Psoas muscle (tissue), 8 donors: Measurements from ENCODE around the gene AMHR2. TPM values are rescaled to one million over a fixed set of nuclear protein-coding genes. Genes with fewer than 3 reads are reported as not detected.
A peak's percentile ranks its signal among the peaks of the same experiment; 100 is the strongest.
"Not testable (repeated sequence)": the region's sequence is repeated elsewhere in the genome, so short reads cannot be mapped to it uniquely, and the experiment has no call there.

Experiments used
- ATAC-seq, 4 donors: fragments of 200-7000 bp; cut with Tn5 transposase; one replicate each; pipeline ENCODE4 v1.9.1; 2020; ENCODE audit warnings: moderate library complexity in 3 of 4, mild to moderate bottlenecking in 2 of 4
- DNase-seq, 2 donors: peaks; one replicate each; pipeline ENCODE4 v3.0.0-alpha.2; 2020
- H3K27ac ChIP-seq: fragments of 200-600 bp; one replicate; pipeline ENCODE4 v1.8.0; 2022
- H3K27me3 ChIP-seq, 3 donors: fragments of 200-600 bp in 1 of 3; one replicate each; pipeline versions ENCODE4 v1.6.1 to v1.8.0; 2013 to 2022; ENCODE audit warnings: low read length in 2 of 3, mild to moderate bottlenecking in 2 of 3, moderate library complexity in 1 of 3; ENCODE audit not compliant: insufficient read depth in 3 of 3
- H3K36me3 ChIP-seq, 2 donors: fragments of 200-600 bp in 1 of 2; one replicate each; pipeline versions ENCODE4 v1.6.1 to v1.8.0; 2013 to 2022; ENCODE audit warnings: low read depth in 1 of 2, mild to moderate bottlenecking in 1 of 2, moderate library complexity in 1 of 2; ENCODE audit not compliant: insufficient read depth in 1 of 2
- H3K4me1 ChIP-seq: fragments of 200-600 bp; one replicate; pipeline ENCODE4 v1.8.0; 2022
- H3K4me3 ChIP-seq: fragments of 200-600 bp; one replicate; pipeline ENCODE4 v1.8.0; 2022; ENCODE audit warnings: mild to moderate bottlenecking
- H3K9me3 ChIP-seq: fragments of 200-600 bp; one replicate; pipeline ENCODE4 v1.8.0; 2022
- WGBS, 3 donors: extraction: QIAGEN DNeasy Blood & Tissue Kit; methylation state at CpG; one replicate each; pipeline versions ENCODE4 v1.1.6 to v1.1.7; 2013; 5-methylcytosine and 5-hydroxymethylcytosine counted together
- intact Hi-C, 2 donors: fragments of 100-400 bp; cut with DNase I; formaldehyde crosslinking; loops; one replicate each; pipeline versions ENCODE4 v1.11.0 to v1.14.2; 2022
- long read RNA-seq, 2 donors: library from polyadenylated mRNA; unstranded; transcript quantifications; one replicate each; pipeline ENCODE4 v2.0.0, GENCODE V29; 2021
- polyA plus RNA-seq, 3 donors: library from polyadenylated mRNA; stranded (reverse); fragments of 200-250 nt; gene quantifications; one replicate each; pipeline ENCODE4 v1.2.3, GENCODE V29; 2013
- total RNA-seq, 4 donors: library from RNA; stranded (reverse); fragmentation: NEBNext Ultra II Directional in 2 of 4; extraction: Animal tissue kit (Norgen Biotek cat#: 25700) in 2 of 4; gene quantifications; one replicate each; pipeline versions ENCODE4 v1.2.1 to v1.2.4, GENCODE V29; 2021 to 2023
- TF ChIP-seq, protein P1 (sequence below): fragments of 200-600 bp; IDR thresholded peaks from one replicate; pipeline ENCODE4 v1.8.0; 2022; ENCODE audit warnings: antibody characterized with exemption
- donor health status: healthy with polysubstance abuse.
- donor health status: DM: no; HTN: no; CAD: no; lungs with moderate emphysema.
- donor health status: Bipolar disorder and iron deficiency.
- donor health status: healthy.
- donor health status: DM: yes; HTN: yes; CAD: no.
- donor health status: DM: no; HTN: no; CAD: no.
- donor health status: DM: no; HTN: no; CAD: no.
- donor health status: DM: yes; HTN: yes; CAD: no.

AMHR2 gene
- total RNA-seq, result 1 to 10 TPM in 2 of 4 donors, under 1 TPM in 2; 0.40 to 1.6 (median 0.97) TPM
- under 1 TPM; 0.43 to 0.84 (median 0.72) TPM for polyA plus RNA-seq
- long read RNA-seq, donor 1, partial matches to known transcripts, result 0 of 3 reads
- long read RNA-seq, donor 1, other reads (novel, unspliced or antisense), result 3 of 3 reads
- long read RNA-seq, donor 2, partial matches to known transcripts, result 0 of 1 reads
- long read RNA-seq, donor 2, other reads (novel, unspliced or antisense), result 1 of 1 reads

DNA sequence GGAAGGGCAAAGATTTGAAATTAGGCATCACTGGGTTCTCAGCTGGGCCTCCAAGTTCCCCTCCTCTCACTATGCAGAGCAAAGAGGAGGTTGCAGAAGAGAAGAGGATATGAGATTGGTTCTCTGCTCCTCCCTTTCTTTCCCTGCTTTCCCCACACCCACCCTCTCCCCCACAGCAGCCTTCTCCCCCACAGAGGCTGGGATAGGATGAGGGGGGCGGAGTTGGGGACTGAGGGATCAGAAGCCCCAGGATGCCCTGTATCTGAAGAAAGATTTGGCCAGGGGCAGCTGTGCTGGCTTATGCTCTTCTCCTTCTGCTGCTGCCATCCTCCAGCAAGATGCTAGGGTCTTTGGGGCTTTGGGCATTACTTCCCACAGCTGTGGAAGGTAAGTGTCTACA, at the start of gene AMHR2:
TSS of gene AMHR2 (plus strand) at position 259 of the 400 bp plus-strand sequence. CDS start at position 339, 80 bp downstream.
- intact Hi-C loops, result no loop called here
- TF ChIP-seq, protein P1, sequence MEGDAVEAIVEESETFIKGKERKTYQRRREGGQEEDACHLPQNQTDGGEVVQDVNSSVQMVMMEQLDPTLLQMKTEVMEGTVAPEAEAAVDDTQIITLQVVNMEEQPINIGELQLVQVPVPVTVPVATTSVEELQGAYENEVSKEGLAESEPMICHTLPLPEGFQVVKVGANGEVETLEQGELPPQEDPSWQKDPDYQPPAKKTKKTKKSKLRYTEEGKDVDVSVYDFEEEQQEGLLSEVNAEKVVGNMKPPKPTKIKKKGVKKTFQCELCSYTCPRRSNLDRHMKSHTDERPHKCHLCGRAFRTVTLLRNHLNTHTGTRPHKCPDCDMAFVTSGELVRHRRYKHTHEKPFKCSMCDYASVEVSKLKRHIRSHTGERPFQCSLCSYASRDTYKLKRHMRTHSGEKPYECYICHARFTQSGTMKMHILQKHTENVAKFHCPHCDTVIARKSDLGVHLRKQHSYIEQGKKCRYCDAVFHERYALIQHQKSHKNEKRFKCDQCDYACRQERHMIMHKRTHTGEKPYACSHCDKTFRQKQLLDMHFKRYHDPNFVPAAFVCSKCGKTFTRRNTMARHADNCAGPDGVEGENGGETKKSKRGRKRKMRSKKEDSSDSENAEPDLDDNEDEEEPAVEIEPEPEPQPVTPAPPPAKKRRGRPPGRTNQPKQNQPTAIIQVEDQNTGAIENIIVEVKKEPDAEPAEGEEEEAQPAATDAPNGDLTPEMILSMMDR, result no peak
- no peaks in the 10 kb centered on the region for H3K27me3 ChIP-seq

GRCh38 chr12:53374277-53374676, 49.4 kb upstream of the AMHR2 start:
- ATAC-seq, H3K4me3 ChIP-seq, H3K36me3 ChIP-seq, H3K9me3 ChIP-seq, intact Hi-C loops, DNase-seq, H3K27me3 ChIP-seq, H3K27ac ChIP-seq: not testable (repeated sequence)
- peaks cover 28% of the 10 kb centered on the region for H3K4me1 ChIP-seq
- 87 to 91% (median 88%) methylated on average over 14 of the region's 14 CpGs for WGBS, 3 donors

More for the DNA sequence above, at the start of gene AMHR2:
- no peak within 1 kb of the TSS for H3K4me3 ChIP-seq
- H3K36me3 ChIP-seq, result no peaks in the 10 kb centered on the region
- H3K9me3 ChIP-seq, result no peaks in the 10 kb centered on the region
- ATAC-seq, result no peak
- DNase-seq, result no peak
- peaks cover 7% of the 10 kb centered on the region for H3K4me1 ChIP-seq
- no peak within 1 kb of the TSS for H3K27ac ChIP-seq
- WGBS, 3 donors, result 89 to 100% (median 96%) methylated on average over 1 of the region's 1 CpG

DNA sequence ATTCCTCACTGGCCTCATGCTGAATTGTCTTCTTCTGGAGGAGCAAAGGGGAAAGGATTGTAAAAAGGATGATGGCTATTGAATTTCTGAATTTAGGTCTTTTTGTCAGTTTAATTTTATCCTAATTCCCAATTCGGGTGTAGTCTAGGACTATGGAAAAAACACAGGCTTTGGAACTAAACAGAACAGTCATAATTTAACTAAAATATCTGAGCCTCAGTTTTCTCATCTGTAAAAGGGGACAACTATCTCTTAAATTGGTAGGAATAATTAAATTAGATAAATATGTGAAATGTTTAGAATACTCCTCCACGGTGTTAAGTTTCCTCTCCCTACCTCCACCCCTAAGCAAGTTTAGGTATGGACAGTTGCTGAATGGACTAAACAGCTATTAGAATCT, 46.9 kb upstream of the AMHR2 start:
- WGBS, 3 donors, result 80 to 90% (median 83%) methylated on average over 2 of the region's 2 CpGs
- DNase-seq, result no peak
- no peak overlapping the region for H3K27ac ChIP-seq
- TF ChIP-seq, protein P1, result no peak
- no peak overlapping the region for H3K4me3 ChIP-seq
- H3K27me3 ChIP-seq, result no peaks in the 10 kb centered on the region
- peaks cover 0 to 7% of the 10 kb centered on the region in 2 donors for H3K36me3 ChIP-seq
- peaks cover 20% of the 10 kb centered on the region for H3K4me1 ChIP-seq
- ATAC-seq, result no peak
- H3K9me3 ChIP-seq, result no peaks in the 10 kb centered on the region
- intact Hi-C loops, result no loop called here

DNA sequence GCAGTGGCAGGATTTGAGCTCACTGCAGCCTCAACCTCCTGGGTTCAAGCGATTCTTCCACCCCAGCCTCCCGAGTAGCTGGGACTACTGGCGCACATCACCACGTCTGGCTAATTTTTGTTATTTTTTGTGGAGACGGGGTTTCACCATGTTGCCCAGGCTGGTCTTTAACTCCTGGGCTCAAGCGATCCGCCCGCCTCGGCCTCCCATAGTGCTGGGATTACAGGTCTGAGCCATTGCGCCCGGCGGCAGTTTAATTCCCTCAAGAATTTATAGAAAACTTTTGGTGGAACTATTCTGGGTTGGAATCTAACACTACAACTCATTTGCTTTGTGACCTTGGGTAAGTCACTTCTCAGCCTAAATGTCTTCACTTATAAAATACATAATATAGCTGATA, 45.4 kb upstream of the AMHR2 start:
- Histone ChIP-seq H3K36me3 (peaks cover 7 to 22% of the 10 kb centered on the region in 2 donors), H3K9me3 (no peaks in the 10 kb centered on the region), H3K27me3 (no peaks in the 10 kb centered on the region), H3K4me1 (peaks cover 28% of the 10 kb centered on the region), H3K27ac (peak overlapping the region; percentile 89), H3K4me3 (no peak overlapping the region)
- intact Hi-C loops, result no loop called here
- TF ChIP-seq, protein P1, result no peak
- 97% methylated on average over 12 of the region's 12 CpGs for WGBS, 3 donors
- DNase-seq (no peak), ATAC-seq (no peak)

GRCh38 chr12:53378724-53379388, 44.8 kb upstream of the AMHR2 start:
- no peak for DNase-seq
- peaks cover 7 to 29% of the 10 kb centered on the region in 2 donors for H3K36me3 ChIP-seq
- WGBS, 3 donors, result 9 to 13% (median 10%) methylated on average over 23 of the region's 23 CpGs
- peak overlapping the region; percentile 64 for H3K4me3 ChIP-seq
- TF ChIP-seq, protein P1, result no peak
- peak in 1 of 4 donors; percentile 1 for ATAC-seq
- no peaks in the 10 kb centered on the region for H3K27me3 ChIP-seq
- peaks cover 35% of the 10 kb centered on the region for H3K4me1 ChIP-seq
- intact Hi-C loops, result no loop called here
- H3K27ac ChIP-seq, result peak overlapping the region; percentile 89
- no peaks in the 10 kb centered on the region for H3K9me3 ChIP-seq
